HepG2 (cell line): Measurements from ENCODE around the gene TMEM63B.

ENCODE experiments used
- CTCF ChIP-seq: sonication (generic); formaldehyde crosslinking; IDR thresholded peaks from 2 replicates; pipeline ENCODE4 v1.5.0; 2020; ENCODE audit warnings: mild to moderate bottlenecking, missing genetic modification reagents, moderate library complexity
- PBX2 ChIP-seq: IDR thresholded peaks from 2 replicates; pipeline ENCODE4 v1.6.1; 2016; ENCODE audit warnings: control low read depth
- ZNF639 ChIP-seq: conservative IDR thresholded peaks from 2 replicates; pipeline ENCODE4 v1.6.1; 2018; ENCODE audit warnings: missing genetic modification reagents

GRCh38 chr6:44183783-44184182, 56.4 kb downstream of the TMEM63B start:
- no peak for TF ChIP-seq ZNF639 (CRISPR knock-in tag)
- no peak for TF ChIP-seq CTCF (CRISPR knock-in tag)
- no peak for TF ChIP-seq PBX2 (CRISPR knock-in tag)
